ENCODE data around the gene CYTH3. TPM values are rescaled to one million over a fixed set of nuclear protein-coding genes. Genes with fewer than 3 reads are reported as not detected.

The CYTH3 gene
- total and polyA plus RNA-seq, 2 of the 4 experiments (the other 2 are of a cell fraction) = 14.2 to 34.8 TPM

GRCh38 chr7:6235029-6235871 is 37.2 kb downstream of the CYTH3 start:
- in situ Hi-C loops (cut with MboI; ENCODE audit: low sequenced_read_pairs) = no loop called here
- Histone ChIP-seq H4K8ac (ENCODE audit: low read depth in 2 of 2, low read length in 2 of 2) (no peak overlapping the region), H3K9ac (ENCODE audit: low read depth, low read length) (no peak overlapping the region), H4K91ac (ENCODE audit: insufficient read depth, low read depth, low read length) (no peak overlapping the region), H2BK20ac (ENCODE audit: low read depth, low read length) (no peak overlapping the region), H3K14ac (replicated peaks; ENCODE audit: low read depth, low read length) (no peak overlapping the region), H3K9me1 (ENCODE audit: insufficient read depth, low read length) (peaks cover 13% of the 10 kb centered on the region), H3K4me3 (ENCODE audit: insufficient read depth, low read depth, low read length) (no peak overlapping the region), H3K79me1 (ENCODE audit: low read depth in 1 of 2, low read length in 2 of 2) (peaks cover 30 to 76% of the 10 kb centered on the region in 2 experiments), H3K36me3 (ENCODE audit: control insufficient read depth, insufficient read depth, low read length) (no peaks in the 10 kb centered on the region), H2AK9ac (replicated peaks; ENCODE audit: low read depth, low read length, poor library complexity) (no peak overlapping the region), H3K23ac (ENCODE audit: low read depth, low read length) (no peak overlapping the region), H2BK5ac (ENCODE audit: low read depth, low read length, poor library complexity, severe bottlenecking) (no peak overlapping the region), H3K27ac (ENCODE audit: insufficient read depth, low read length) (no peak overlapping the region), H2BK120ac (ENCODE audit: low read depth, low read length) (no peak overlapping the region), H3K56ac (ENCODE audit: extremely low read depth, insufficient read depth, low read length) (no peak overlapping the region), H3K4ac (ENCODE audit: low read depth, low read length) (no peak overlapping the region), H3K4me1 (ENCODE audit: control insufficient read depth, insufficient read depth, low read length) (peaks cover 5% of the 10 kb centered on the region; the same call in 1 of the 2 replicates), H3K9me3 (ENCODE audit: control insufficient read depth, insufficient read depth, low read length) (no peaks in the 10 kb centered on the region), H4K20me1 (ENCODE audit: insufficient read depth, low read length) (peaks cover 21% of the 10 kb centered on the region; the same call in 1 of the 2 replicates), H4K5ac (ENCODE audit: low read depth, low read length) (no peak overlapping the region), H2AK5ac (ENCODE audit: low read depth, low read length) (no peak overlapping the region), H3K18ac (ENCODE audit: low read depth, low read length) (no peak overlapping the region), H2BK15ac (ENCODE audit: low read depth, low read length) (no peak overlapping the region; the same call in 2 of the 3 replicates), H3K4me2 (ENCODE audit: low read depth, low read length) (peak overlapping the region; percentile 72; the same call in 1 of the 2 replicates), H2AFZ (replicated peaks; ENCODE audit: low read length, poor library complexity) (no peak overlapping the region), H3K27me3 (ENCODE audit: control insufficient read depth, insufficient read depth, low read length) (no peaks in the 10 kb centered on the region)
- ChIA-PET POLR2A (ENCODE audit: unreplicated experiment) (no interaction called here), CTCF (interaction anchor here (0.8 kb wide), 1 partner anchor 21 kb away, joined by 3 read pairs; no protein-coding TSS in a partner anchor)
- BruUV-seq (replicated peaks) = no TSS peak
- dilution Hi-C loops (cut with HindIII; ENCODE audit: low sequenced_read_pairs, unreplicated experiment) = no loop called here
- DNase-seq (no peak), ATAC-seq (ENCODE audit: low read depth) (0 out of 2 replicates have a peak, but pooled peaks have one; percentile 18)
- 87% methylated on average over 5 of the region's 16 CpGs; no CpG with 5 or more reads in 1 of the 2 experiments for WGBS, 2 experiments (ENCODE audit: extremely low coverage in 2 of 2, insufficient read length in 1 of 2)
- intact Hi-C loops (cut with micrococcal nuclease) = no loop called here
- TF ChIP-seq SMC3 (IDR thresholded peaks at IDR 0.05; ENCODE audit: low read depth, low read length) (no peak), MXI1 (IDR thresholded peaks at IDR 0.05; ENCODE audit: borderline replicate concordance, low read depth, low read length) (no peak), CHD1 (IDR thresholded peaks at IDR 0.05; ENCODE audit: low read depth, low read length) (no peak), RCOR1 (IDR thresholded peaks at IDR 0.05; ENCODE audit: insufficient replicate concordance, low read length) (no peak), RFX5 (IDR thresholded peaks at IDR 0.05; ENCODE audit: low read depth, low read length) (no peak), FOS (IDR thresholded peaks at IDR 0.05; ENCODE audit: low read depth, low read length) (no peak), POLR2A (IDR thresholded peaks at IDR 0.05; ENCODE audit: low read depth, low read length) (no peak), MAFK (IDR thresholded peaks at IDR 0.05; ENCODE audit: low read depth, low read length) (no peak), MAZ (IDR thresholded peaks at IDR 0.05; ENCODE audit: borderline replicate concordance, low read depth, low read length) (no peak), CEBPB (IDR thresholded peaks at IDR 0.05; ENCODE audit: low read depth, low read length) (no peak), RAD21 (IDR thresholded peaks at IDR 0.05; ENCODE audit: low read length) (no peak), USF2 (IDR thresholded peaks at IDR 0.05; ENCODE audit: low read depth, low read length) (no peak)
- TF ChIP-seq, protein P1, sequence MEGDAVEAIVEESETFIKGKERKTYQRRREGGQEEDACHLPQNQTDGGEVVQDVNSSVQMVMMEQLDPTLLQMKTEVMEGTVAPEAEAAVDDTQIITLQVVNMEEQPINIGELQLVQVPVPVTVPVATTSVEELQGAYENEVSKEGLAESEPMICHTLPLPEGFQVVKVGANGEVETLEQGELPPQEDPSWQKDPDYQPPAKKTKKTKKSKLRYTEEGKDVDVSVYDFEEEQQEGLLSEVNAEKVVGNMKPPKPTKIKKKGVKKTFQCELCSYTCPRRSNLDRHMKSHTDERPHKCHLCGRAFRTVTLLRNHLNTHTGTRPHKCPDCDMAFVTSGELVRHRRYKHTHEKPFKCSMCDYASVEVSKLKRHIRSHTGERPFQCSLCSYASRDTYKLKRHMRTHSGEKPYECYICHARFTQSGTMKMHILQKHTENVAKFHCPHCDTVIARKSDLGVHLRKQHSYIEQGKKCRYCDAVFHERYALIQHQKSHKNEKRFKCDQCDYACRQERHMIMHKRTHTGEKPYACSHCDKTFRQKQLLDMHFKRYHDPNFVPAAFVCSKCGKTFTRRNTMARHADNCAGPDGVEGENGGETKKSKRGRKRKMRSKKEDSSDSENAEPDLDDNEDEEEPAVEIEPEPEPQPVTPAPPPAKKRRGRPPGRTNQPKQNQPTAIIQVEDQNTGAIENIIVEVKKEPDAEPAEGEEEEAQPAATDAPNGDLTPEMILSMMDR (conservative IDR thresholded peaks at IDR 0.05; ENCODE audit: low read depth, low read length) = no peak
- TF ChIP-seq, protein P2, sequence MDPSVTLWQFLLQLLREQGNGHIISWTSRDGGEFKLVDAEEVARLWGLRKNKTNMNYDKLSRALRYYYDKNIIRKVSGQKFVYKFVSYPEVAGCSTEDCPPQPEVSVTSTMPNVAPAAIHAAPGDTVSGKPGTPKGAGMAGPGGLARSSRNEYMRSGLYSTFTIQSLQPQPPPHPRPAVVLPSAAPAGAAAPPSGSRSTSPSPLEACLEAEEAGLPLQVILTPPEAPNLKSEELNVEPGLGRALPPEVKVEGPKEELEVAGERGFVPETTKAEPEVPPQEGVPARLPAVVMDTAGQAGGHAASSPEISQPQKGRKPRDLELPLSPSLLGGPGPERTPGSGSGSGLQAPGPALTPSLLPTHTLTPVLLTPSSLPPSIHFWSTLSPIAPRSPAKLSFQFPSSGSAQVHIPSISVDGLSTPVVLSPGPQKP (IDR thresholded peaks at IDR 0.05; ENCODE audit: borderline replicate concordance, low read depth, low read length) = no peak
